GM18499 (cell line): ENCODE results near the gene MTO1.
"Not testable (repeated sequence)": the region's sequence is repeated elsewhere in the genome, so short reads cannot be mapped to it uniquely, and the experiment has no call there.

Experiments used
- ATAC-seq: cut with Tn5 transposase; IDR thresholded peaks from one replicate; pipeline ENCODE4 v1.9.1; 2021; ENCODE audit warnings: moderate number of reproducible peaks; ENCODE audit not compliant: insufficient read depth, unreplicated experiment

Gene MTO1

DNA sequence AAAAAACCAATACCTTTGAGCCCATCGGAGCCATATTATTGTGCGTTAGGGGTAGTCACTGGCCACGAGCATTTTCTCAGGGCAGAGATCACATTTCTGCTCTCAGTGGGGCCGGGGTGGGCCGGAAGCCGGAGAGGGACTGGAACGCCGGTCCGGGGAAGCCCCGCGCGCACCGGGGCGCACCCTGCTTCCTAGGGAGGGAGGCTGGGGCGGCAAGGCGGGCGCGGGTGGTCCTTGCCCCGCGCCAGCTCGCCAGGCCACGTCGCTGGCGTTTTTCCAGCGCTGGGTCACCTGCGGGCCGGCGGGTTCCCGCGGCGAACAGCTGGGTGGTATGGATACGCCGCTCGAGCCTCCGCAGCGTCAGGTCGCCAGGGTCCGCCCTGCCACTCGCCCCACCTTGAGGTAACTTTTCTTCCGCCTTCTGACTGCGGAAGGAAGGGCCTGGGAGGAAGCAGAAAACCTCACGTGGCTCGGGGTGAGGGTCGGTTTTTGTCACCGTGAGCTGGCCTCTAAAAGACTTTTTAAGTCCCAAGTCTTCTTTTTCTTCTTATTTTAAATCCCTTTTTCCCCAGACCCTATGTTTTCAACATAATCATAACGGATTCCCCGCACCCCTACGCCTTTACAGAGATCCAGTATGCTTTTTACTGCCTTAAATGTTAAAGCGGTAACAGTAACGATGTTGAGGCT is 62.0 kb downstream of the MTO1 start:
- peak; percentile 31 for ATAC-seq

DNA sequence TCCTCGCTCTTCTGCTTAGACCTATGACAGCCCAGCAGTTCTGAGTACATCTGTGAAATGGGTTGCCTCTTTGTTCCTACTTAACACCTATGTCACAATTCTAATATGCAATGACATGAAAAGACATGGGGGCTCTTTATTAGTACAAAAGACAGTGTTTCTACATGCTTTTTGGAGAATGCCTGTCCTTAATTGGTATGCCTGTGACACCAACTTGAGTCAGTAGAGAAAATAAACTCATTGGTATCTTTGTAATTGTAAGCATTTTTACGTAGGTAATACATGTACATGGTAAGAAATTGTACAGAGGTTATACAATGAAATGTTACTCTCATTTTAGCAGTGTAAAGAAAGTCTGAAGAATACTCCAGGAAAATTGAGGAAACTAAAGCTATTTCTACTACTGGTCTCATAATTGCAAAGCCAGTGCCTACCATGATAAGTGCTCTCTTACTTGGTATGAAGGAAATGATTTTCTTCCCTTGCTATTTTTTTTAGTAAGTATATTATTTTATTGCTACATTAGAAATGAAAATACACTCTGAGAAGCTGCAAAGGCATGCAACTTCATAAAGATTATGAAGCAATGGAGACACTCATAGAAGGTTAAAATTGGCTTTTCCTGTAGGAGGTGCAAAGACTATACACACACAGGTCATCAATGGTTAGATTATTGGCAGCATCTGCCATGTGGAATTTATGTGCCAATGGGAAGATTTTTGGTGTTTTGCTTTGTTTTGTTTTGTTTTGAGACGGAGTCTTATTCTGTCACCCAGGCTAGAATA is 64.2 kb downstream of the MTO1 start:
- no peak for ATAC-seq

DNA sequence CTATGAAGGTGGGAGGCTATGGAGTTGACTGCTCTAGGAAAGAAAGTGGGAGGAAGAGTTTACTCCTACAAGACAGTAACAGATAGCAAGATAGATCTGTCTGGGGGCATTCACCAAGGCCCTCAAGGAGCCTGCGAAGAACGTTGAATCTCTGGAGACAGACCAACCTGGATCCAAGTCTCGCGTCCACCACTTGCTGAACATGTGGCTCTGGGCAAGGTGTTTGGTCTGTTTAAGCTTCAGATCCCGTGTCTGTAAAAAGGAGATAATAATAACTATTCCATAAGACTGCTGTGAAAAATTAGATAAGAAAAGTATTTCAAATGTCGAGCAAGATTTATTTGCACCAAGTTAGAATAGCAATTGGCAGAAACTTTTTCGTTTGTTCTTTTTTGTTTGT is 67.4 kb downstream of the MTO1 start:
- no peak for ATAC-seq

DNA sequence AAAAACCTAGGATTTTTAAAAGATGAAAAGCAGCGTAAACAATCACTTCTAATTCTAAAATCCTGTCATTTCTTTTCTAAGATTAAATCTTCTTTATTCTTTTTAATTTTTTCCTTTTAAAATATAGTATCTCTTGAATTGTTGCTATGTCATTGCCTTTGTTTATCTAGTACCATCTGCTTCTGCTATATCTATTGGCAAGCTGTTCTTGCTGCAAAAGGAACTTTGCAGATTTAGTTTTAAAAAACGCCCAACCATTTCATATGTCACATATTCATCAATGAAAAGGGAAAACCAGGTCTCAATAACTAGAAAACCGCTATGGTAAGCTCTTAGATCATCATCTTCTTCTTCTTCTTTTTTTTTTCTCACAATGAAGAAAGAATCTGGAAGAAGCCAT is 70.8 kb downstream of the MTO1 start:
- no peak for ATAC-seq

DNA sequence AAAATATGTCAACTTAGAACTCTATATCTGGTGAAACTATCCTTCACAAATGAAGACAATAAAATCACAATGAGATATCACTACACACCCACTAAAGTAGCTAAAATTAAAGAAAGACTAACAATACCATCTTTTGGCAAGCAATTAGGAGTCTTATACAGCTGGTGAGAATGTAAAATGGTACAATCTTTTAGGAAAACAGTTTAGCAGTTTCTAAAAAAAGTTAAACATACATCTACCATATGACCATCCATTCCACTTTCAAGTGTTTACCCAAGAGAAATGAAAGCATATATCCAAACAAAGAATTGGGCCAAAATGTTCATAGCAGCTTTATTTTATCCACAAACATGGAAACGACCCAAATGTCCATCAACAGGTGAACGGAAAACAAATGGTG is 73.1 kb downstream of the MTO1 start:
- no peak for ATAC-seq

DNA sequence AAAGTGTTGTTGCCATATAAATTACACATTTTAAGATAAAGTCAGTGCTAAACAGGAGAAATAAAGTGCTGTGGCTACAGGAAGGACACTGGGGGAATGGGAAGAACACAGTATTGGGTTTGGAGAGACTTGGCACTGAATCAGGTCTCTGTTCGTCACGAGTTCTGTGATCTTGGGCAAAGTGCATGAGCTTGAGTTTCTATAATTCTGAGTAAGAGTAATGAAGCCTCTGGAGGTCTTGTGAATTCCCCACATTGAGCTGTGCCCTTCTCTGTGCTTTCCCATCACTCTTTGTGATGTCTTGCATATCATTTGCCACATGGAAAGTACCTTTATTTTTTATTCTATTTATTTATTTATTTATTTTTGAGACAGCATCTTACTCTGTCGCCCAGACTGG is 76.1 kb downstream of the MTO1 start:
- ATAC-seq: no peak

DNA sequence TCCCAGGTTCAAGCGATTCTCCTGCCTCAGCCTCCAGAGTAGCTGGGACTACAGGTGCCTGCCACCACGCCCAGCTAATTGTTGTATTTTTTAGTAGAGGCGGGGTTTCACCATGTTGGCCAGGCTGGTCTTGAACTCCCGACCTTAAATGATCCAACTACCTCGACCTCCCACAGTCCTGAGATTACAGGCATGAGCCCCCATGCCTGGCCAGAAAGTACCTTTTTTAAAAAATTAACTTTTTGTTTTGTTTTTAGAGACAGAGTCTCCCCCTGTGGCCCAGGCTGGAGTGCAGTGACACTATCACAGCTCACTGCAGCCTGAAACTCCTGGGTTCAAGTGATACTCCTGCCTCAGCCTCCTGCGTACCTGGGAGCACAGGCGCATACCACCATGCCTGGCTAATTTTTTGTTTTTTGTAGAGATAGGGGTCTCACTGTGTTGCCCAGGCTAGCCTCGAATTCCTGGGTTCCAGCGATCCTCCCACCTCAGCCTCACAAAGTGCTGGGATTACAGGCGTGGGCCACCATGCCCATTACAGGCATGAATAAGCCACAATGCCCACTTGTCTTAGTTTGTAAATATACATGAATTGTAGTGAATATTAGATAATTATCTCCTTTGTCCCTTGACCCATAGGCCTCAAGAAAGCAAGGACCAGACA is 76.7 kb downstream of the MTO1 start:
- no peak for ATAC-seq

DNA sequence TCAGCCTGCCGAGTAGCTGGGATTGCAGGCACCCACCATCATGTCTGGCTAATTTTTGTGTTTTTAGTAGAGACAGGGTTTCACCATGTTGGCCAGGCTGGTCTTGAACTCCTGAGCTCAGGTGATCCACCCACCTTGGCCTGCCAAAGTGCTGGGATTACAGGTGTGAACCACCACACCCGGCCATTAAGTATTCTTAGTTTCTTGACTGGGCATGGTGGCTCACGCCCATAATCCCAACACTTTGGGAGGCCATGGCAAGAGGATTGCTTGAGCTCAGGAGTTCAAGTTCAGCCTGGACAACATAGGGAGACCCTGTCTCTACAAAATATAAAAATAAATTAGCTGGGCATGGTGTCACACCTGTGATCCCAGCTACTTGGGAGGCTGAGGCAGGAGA is 80.9 kb downstream of the MTO1 start:
- not testable (repeated sequence) for ATAC-seq

DNA sequence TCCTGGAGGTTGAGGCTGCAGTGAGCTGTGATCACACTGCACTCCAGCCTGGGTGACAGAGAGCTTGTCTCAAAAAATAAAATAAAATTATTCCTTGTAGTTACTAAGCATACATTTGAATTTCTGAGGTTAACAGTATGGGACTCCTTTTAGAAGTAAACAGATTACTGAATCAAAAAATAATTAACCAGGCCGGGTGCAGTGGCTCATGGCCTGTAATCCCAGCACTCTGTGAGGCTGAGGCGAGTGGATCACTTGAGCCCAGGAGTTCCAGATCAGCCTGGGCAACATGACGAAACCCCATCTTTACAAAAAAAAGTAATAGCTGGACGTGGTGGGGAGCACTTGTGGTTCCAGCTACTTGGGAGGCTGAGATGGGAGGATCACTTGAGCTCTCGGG is 81.4 kb downstream of the MTO1 start:
- no peak for ATAC-seq

DNA sequence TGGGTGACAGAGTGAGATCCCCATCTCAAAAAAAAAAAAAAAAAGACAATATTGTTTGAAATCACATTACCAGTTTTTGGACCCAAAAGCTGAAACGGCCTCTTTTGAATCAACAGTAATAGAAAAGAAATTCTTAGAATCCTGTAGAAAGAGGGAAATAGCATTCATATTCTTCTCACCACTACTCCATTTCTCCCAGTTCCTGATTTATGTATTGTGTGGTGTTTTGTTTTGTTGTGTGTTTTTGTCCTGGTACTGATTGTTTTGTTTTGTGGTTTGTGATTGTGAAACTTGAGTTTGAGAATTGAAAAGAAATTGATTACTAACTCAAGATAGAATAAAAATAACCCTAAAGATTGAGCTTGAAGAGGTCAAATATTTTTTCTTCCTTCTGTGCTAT is 85.5 kb downstream of the MTO1 start:
- no peak for ATAC-seq

DNA sequence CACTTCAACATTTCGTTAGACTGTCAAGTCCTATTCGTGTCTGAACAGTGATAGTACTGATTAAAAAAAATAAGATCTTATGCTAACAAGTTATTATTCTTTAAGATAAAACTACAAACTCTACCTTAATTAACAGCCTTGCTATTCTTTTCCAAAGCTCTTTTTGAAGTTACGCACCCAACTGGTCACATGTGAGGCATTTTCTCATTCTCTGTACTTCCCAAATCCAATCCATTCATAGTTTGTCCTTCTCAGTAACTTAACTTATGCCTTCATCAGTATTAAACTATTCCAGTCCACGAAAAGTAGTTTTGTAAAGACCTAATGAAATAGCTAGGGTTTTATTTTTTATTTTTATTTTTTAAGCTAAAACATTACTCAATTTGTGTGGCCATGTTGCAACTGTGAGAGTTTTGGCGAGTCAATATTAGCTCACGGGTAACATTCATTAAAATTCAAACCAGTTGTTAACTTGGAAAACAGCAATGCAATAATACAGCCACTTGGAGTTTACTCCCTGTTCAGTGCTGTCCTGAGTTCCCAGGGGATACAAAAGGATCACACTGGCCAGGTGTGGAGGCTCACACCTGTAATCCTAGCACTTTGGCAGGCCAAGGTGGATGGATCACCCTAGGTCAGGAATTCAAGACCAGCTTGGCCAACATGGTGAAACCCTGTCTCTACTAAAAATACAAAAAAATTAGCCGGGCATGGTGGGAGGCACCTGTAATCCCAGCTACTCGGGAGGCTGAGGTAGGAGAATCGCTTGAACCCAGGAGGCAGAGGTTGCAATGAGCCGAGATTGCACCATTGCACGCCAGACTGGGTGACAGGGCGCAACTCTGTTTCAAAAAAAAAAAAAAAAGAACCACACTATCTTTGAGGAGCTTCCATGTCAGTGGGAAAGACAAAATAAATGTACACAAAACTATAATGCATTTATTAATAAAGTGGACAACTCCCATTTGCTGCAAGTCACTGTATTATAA is 87.2 kb downstream of the MTO1 start:
- no peak for ATAC-seq

DNA sequence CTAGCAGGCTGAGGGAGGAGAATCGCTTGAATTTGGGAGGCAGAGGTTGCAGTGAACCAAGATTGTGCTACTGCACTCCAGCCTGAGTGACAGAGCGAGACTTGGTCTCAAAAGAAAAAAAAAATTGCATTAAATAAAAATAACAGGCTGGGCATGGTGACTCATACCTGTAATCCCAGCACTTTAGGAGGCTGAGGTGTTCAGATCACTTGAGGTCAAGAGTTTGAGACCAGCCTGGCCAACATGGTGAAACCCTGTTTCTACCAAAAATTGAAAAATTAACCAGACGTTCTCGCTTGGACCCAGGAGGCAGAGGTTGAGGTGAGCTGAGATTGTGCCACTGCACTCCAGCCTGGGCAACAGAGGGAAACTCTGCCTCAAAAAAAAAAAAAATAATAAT is 89.6 kb downstream of the MTO1 start:
- not testable (repeated sequence) for ATAC-seq

DNA sequence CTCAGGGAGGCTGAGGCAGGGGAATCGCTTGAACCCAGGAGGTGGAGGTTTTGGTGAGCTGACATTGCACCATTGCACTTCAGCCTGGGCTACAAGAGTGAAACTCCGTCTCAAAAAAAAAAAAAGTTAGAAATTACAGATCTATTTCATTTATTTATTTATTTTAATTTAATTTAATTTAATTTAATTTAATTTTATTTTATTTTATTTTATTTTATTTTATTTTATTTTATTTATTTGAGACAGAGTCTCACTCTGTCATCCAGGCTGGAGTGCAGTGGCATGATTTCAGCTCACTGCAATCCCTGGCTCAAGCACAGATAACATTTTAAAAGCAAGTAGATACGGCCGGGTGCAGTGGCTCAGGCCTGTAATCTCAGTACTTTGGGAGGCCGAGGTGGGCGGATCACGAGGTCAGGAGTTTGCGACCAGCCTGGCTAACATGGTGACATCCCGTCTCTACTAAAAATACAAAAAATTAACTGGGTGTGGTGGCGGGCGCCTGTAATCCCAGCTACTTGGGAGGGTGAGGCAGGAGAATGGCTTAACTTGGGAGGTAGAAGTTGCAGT is 93.9 kb downstream of the MTO1 start:
- not testable (repeated sequence) for ATAC-seq

DNA sequence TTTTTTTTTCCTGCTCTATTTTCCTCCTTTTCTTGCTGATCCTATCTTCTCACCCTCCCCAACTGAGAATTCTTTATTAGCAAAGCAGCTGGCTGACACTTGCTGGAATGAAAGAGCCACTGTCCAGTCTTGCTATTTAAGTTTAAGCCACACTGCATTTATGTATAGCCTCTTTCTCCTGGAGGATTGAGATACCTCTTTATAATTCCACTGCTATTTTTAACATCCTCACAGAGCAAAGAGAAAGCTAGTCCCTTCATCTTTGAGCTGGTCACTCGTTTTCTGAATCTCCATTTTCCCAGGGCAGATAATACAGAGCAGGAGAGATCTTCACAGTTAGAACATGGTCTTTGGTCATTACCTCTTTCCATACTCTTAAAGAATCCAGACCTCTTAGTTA is 95.3 kb downstream of the MTO1 start:
- ATAC-seq: no peak
